Brain microvascular endothelial cell (primary cell): ENCODE measurements around the gene ABRAXAS1.

Experiments used
- DNase-seq: peaks from one replicate; pipeline ENCODE4 v3.0.0-alpha.2; 2020
- H3K27ac ChIP-seq: fragments of 250-450 bp; sonication (Bioruptor Pico); 2 replicates; pipeline ENCODE4 v1.5.1; 2020; ENCODE audit warnings: mild to moderate bottlenecking, moderate library complexity
- H3K27me3 ChIP-seq: fragments of 250-450 bp; sonication (Bioruptor Pico); replicated peaks from 2 replicates; pipeline ENCODE4 v1.5.1; 2020; ENCODE audit warnings: mild to moderate bottlenecking
- H3K36me3 ChIP-seq: fragments of 250-450 bp; sonication (Bioruptor Pico); replicated peaks from 2 replicates; pipeline ENCODE4 v1.5.1; 2020; ENCODE audit warnings: mild to moderate bottlenecking
- H3K4me3 ChIP-seq: 2 replicates; pipeline ENCODE4 v1.5.1; 2011; ENCODE audit warnings: low read depth, mild to moderate bottlenecking, control low read depth, low read length, moderate library complexity
- CTCF ChIP-seq: IDR thresholded peaks from 2 replicates; pipeline ENCODE4 v1.5.1; 2011; ENCODE audit warnings: low read depth, mild to moderate bottlenecking, moderate library complexity, low read length, control low read depth, inconsistent platforms; ENCODE audit errors: missing control alignments
- in situ Hi-C: cut with HindIII; loops from 2 replicates; pipeline ENCODE4 v1.10.0; 2017; ENCODE audit warnings: low sequenced_read_pairs, low pct_ligation_motif_present

Gene ABRAXAS1

GRCh38 chr4:83456184-83456501 is 28.8 kb downstream of the ABRAXAS1 start:
- H3K4me3 ChIP-seq, result peak overlapping the region; percentile 93
- in situ Hi-C loops, result no loop called here
- no peak for DNase-seq
- TF ChIP-seq CTCF, result no peak
- H3K27ac ChIP-seq, result peak overlapping the region; percentile 91
- H3K36me3 ChIP-seq, result peaks cover 8% of the 10 kb centered on the region
- H3K27me3 ChIP-seq, result no peaks in the 10 kb centered on the region

- Histone ChIP-seq H3K27me3 (no peaks in the 10 kb centered on the region), H3K27ac (peak within 1 kb of the TSS; percentile 91), H3K36me3 (peaks cover 5% of the 10 kb centered on the region), H3K4me3 (peak within 1 kb of the TSS; percentile 93)
- peak; percentile 98 for DNase-seq
- peak; percentile 45 for TF ChIP-seq CTCF
- in situ Hi-C loops, result no loop called here
Observed at GRCh38 chr4:83455281-83456183, 29.4 kb downstream of the ABRAXAS1 start, which contains the start of the genes HELQ and MRPS18C. HELQ (minus strand) TSS chr4:83455823; CDS start chr4:83455693, 130 bp downstream. MRPS18C (plus strand) TSS chr4:83456058; CDS start chr4:83456078, 20 bp downstream.

GRCh38 chr4:83454686-83455085 is 30.2 kb downstream of the ABRAXAS1 start:
- in situ Hi-C loops, result no loop called here
- peak overlapping the region; percentile 91 for H3K27ac ChIP-seq
- no peaks in the 10 kb centered on the region for H3K27me3 ChIP-seq
- H3K4me3 ChIP-seq, result peak overlapping the region; percentile 93
- TF ChIP-seq CTCF, result no peak
- peak; percentile 8 for DNase-seq
- H3K36me3 ChIP-seq, result peaks cover 5% of the 10 kb centered on the region

- no peak for TF ChIP-seq CTCF
- Histone ChIP-seq H3K4me3 (no peak overlapping the region), H3K27ac (no peak overlapping the region), H3K36me3 (peaks cover 2% of the 10 kb centered on the region), H3K27me3 (no peaks in the 10 kb centered on the region)
- no peak for DNase-seq
- in situ Hi-C loops, result no loop called here
Observed at GRCh38 chr4:83449009-83449408, 35.9 kb downstream of the ABRAXAS1 start.

GRCh38 chr4:83440899-83441298 is 44.0 kb downstream of the ABRAXAS1 start:
- Histone ChIP-seq H3K36me3 (peaks cover 2% of the 10 kb centered on the region), H3K27ac (no peak overlapping the region), H3K27me3 (no peaks in the 10 kb centered on the region), H3K4me3 (no peak overlapping the region)
- in situ Hi-C loops, result no loop called here
- no peak for TF ChIP-seq CTCF
- DNase-seq, result no peak
